ENCODE data around the gene CYFIP2. TPM values are rescaled to one million over a fixed set of nuclear protein-coding genes. Genes with fewer than 3 reads are reported as not detected.

The CYFIP2 gene
- total and polyA plus RNA-seq, 4 donors: 24.9 to 46.3 (median 37.0) TPM

DNA sequence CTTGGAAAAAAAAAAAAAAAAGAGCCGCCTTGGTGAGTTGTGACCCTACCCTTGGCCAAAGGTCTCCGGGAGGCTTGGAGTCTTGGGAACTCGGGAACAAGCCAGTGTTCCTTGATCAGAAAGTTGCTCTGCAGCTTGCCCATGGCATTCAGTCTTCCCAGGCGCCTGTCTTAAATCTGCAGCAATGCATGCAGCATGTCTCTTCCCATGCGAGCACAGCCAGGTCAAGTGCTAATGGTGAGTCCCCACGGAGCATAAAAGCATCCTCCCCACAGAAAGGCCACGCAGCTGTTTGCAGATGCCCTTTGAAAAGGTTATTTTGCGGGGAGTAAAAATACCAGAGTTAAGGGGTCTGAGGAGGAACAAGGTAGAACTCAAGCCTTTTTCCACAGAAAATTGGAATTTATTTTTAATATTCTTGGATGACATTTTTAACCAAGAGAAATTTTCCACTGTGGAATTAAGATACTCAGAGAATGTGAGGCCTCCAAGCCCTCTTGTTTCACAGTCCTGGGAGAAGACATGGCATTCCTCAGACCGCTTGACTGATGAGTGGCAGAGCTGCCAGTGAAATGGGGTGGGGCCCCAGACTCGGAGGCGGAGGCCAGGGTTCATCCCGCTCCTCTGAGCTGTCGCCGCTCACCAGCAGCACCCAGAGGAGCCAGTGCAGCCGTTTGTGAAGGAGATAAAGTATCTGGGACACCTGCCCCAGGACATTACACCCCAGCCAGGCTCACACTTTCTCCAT lies 81.6 kb downstream of the CYFIP2 start:
- no peak for DNase-seq
- no peak for ATAC-seq (ENCODE audit: insufficient read depth, low FRiP score)
- Histone ChIP-seq H3K4me3 (no peak overlapping the region), H3K27ac (ENCODE audit: low read depth in 1 of 2, low read length in 1 of 2) (no peak overlapping the region), H3K4me1 (ENCODE audit: control insufficient read depth in 5 of 5, insufficient read depth in 5 of 5, low read length in 5 of 5) (no peaks in the 10 kb centered on the region), H3K9me3 (ENCODE audit: control insufficient read depth in 4 of 4, insufficient read depth in 3 of 4, low read length in 3 of 4) (no peaks in the 10 kb centered on the region), H3K9ac (ENCODE audit: insufficient read depth in 1 of 2, low read length in 2 of 2) (no peak overlapping the region), H3K36me3 (ENCODE audit: control insufficient read depth in 4 of 4, insufficient read depth in 4 of 4, low read length in 4 of 4) (no peaks in the 10 kb centered on the region), H3K27me3 (ENCODE audit: control insufficient read depth in 3 of 3, insufficient read depth in 3 of 3, low read length in 2 of 3) (no peaks in the 10 kb centered on the region)
- 87 to 90% methylated on average over 15 of the region's 15 CpGs for WGBS, 2 donors
- TF ChIP-seq CTCF (IDR thresholded peaks at IDR 0.05; ENCODE audit: control extremely low read depth, extremely low read depth): no peak

DNA sequence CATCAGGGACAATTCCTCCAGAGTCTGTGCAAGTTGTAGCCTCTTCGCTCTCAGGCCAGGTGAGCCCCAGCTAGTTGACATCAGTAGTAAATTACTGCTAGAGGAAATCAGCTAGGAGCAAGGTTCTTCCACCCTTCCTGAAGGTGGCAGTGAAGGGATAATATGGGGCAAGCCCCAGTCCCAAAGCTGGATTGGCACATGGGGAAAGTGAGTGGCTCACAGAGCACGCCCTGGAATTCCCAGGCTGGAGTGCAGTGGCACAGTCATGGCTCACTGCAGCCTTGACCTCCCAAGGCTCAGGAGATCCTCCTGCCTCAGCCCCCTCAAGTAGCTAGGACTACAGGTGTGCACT lies 82.1 kb downstream of the CYFIP2 start:
- Histone ChIP-seq H3K9ac (ENCODE audit: insufficient read depth in 1 of 2, low read length in 2 of 2) (no peak overlapping the region), H3K36me3 (ENCODE audit: control insufficient read depth in 4 of 4, insufficient read depth in 4 of 4, low read length in 4 of 4) (no peaks in the 10 kb centered on the region), H3K4me1 (ENCODE audit: control insufficient read depth in 5 of 5, insufficient read depth in 5 of 5, low read length in 5 of 5) (no peaks in the 10 kb centered on the region), H3K4me3 (no peak overlapping the region), H3K27me3 (ENCODE audit: control insufficient read depth in 3 of 3, insufficient read depth in 3 of 3, low read length in 2 of 3) (no peaks in the 10 kb centered on the region), H3K27ac (ENCODE audit: low read depth in 1 of 2, low read length in 1 of 2) (no peak overlapping the region), H3K9me3 (ENCODE audit: control insufficient read depth in 4 of 4, insufficient read depth in 3 of 4, low read length in 3 of 4) (no peaks in the 10 kb centered on the region)
- no peak for ATAC-seq (ENCODE audit: insufficient read depth, low FRiP score)
- WGBS, 2 donors: 88 to 92% methylated on average over 2 of the region's 2 CpGs
- no peak for DNase-seq
- no peak for TF ChIP-seq CTCF (IDR thresholded peaks at IDR 0.05; ENCODE audit: control extremely low read depth, extremely low read depth)

- H3K4me1 ChIP-seq (ENCODE audit: control insufficient read depth in 5 of 5, insufficient read depth in 5 of 5, low read length in 5 of 5): no peaks in the 10 kb centered on the region
- H3K9me3 ChIP-seq (ENCODE audit: control insufficient read depth in 4 of 4, insufficient read depth in 3 of 4, low read length in 3 of 4): no peaks in the 10 kb centered on the region
- TF ChIP-seq CTCF (IDR thresholded peaks at IDR 0.05; ENCODE audit: control extremely low read depth, extremely low read depth): no peak
- H3K27ac ChIP-seq (ENCODE audit: low read depth in 1 of 2, low read length in 1 of 2): no peak overlapping the region
- 67 to 84% methylated on average over 7 of the region's 7 CpGs for WGBS, 2 donors
- no peaks in the 10 kb centered on the region for H3K36me3 ChIP-seq (ENCODE audit: control insufficient read depth in 4 of 4, insufficient read depth in 4 of 4, low read length in 4 of 4)
- H3K4me3 ChIP-seq: no peak overlapping the region
- DNase-seq (no peak), ATAC-seq (ENCODE audit: insufficient read depth, low FRiP score) (no peak)
- H3K9ac ChIP-seq (ENCODE audit: insufficient read depth in 1 of 2, low read length in 2 of 2): no peak overlapping the region
- H3K27me3 ChIP-seq (ENCODE audit: control insufficient read depth in 3 of 3, insufficient read depth in 3 of 3, low read length in 2 of 3): no peaks in the 10 kb centered on the region
Measured at GRCh38 chr5:157350939-157351801, 85.2 kb downstream of the CYFIP2 start.

Measured in lung (tissue), 12 donors.